Uterus (tissue), 2 donors: ENCODE results near the gene URB2.

Experiments used
- CTCF ChIP-seq, 4 experiments: fragments of 200-600 bp in 2 of 4; fragments of 450-650 bp in 2 of 4; sonication (generic) in 2 of 4; IDR thresholded peaks; one replicate each; pipeline ENCODE4 v1.5.1; 2016 to 2019; ENCODE audit warnings: antibody characterized with exemption in 4 of 4, mild to moderate bottlenecking in 2 of 4, moderate library complexity in 1 of 4
- POLR2A ChIP-seq, 2 donors: fragments of 450-650 bp; IDR thresholded peaks; one replicate each; pipeline ENCODE4 v1.6.1; 2016; ENCODE audit warnings: antibody characterized with exemption in 2 of 2, mild to moderate bottlenecking in 1 of 2, moderate library complexity in 1 of 2

GRCh38 chr1:229619614-229620013, 6.4 kb upstream of the URB2 start:
- TF ChIP-seq CTCF (IDR thresholded peaks at IDR 0.05) (no peak), POLR2A (IDR thresholded peaks at IDR 0.05) (no peak)
